Vagina (tissue), 2 donors: ENCODE measurements around the gene CCDC47. TPM values are rescaled to one million over a fixed set of nuclear protein-coding genes. Genes with fewer than 3 reads are reported as not detected.
"Not testable (repeated sequence)": the region's sequence is repeated elsewhere in the genome, so short reads cannot be mapped to it uniquely, and the experiment has no call there.

Experiments
- DNase-seq, 2 donors: peaks; one replicate each; pipeline ENCODE4 v3.0.0-alpha.2; 2017; ENCODE audit errors: extremely low spot score in 2 of 2
- H3K27ac ChIP-seq: fragments of 200-600 bp; sonication (generic); one replicate; pipeline ENCODE4 v1.5.1; 2019
- H3K27me3 ChIP-seq: fragments of 200-600 bp; sonication (generic); one replicate; pipeline ENCODE4 v1.5.1; 2019
- H3K36me3 ChIP-seq, 2 donors: fragments of 200-600 bp; sonication (generic); one replicate each; pipeline ENCODE4 v1.5.1; 2017 to 2019
- H3K4me1 ChIP-seq: fragments of 200-600 bp; sonication (generic); one replicate; pipeline ENCODE4 v1.5.1; 2019
- H3K4me3 ChIP-seq, 2 donors: fragments of 200-600 bp; sonication (generic); 1 replicate in 1 of 2; 2 replicates in 1 of 2; pipeline ENCODE4 v1.5.1; 2016 to 2019
- H3K9me3 ChIP-seq: fragments of 200-600 bp; sonication (generic); one replicate; pipeline ENCODE4 v1.5.1; 2019
- CTCF ChIP-seq, 3 experiments: fragments of 450-650 bp in 2 of 3; fragments of 200-600 bp in 1 of 3; sonication (generic) in 1 of 3; IDR thresholded peaks; one replicate each; pipeline ENCODE4 v1.5.1; 2017 to 2019; ENCODE audit warnings: antibody characterized with exemption in 3 of 3, mild to moderate bottlenecking in 2 of 3, moderate library complexity in 2 of 3
- POLR2A ChIP-seq, 2 donors: fragments of 450-650 bp; IDR thresholded peaks; one replicate each; pipeline ENCODE4 v1.6.1; 2017; ENCODE audit warnings: antibody characterized with exemption in 2 of 2, mild to moderate bottlenecking in 2 of 2, moderate library complexity in 2 of 2
- POLR2AphosphoS5 ChIP-seq, 2 donors: sonication (generic); formaldehyde crosslinking; IDR thresholded peaks; one replicate each; pipeline ENCODE4 v1.9.0; 2017; ENCODE audit warnings: antibody characterized with exemption in 2 of 2, mild to moderate bottlenecking in 2 of 2, low read depth in 1 of 2; ENCODE audit not compliant: insufficient read depth in 1 of 2
- intact Hi-C: fragments of 100-400 bp; cut with DNase I; formaldehyde crosslinking; loops from one replicate; pipeline ENCODE4 v1.15.1; 2023
- total RNA-seq: library from RNA; depleted of rRNA; stranded (reverse); fragments of >200 nt; gene quantifications from one replicate; pipeline ENCODE4 v1.2.3, GENCODE V29; 2016

The CCDC47 gene
- total RNA-seq, 1 donor from 2014 or later: 66.5 TPM

DNA sequence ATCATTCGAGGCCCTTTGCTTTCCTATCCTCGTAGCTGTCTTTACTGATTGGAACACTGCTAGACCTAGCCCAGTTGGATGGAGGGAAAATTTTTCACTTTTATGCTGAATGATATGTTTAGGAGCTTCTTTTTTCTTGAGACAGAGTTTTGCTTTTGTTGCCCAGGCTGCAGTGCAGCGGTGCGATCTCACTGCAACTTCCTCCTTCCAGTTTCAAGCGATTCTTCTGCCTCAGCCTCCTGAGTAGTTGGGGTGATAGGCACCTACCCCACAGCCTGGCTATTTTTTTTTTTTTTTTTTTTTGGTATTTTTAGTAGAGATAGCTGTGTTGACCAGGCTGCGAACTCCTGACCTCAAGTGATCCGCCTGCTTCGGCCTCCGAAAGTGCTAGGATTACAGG lies 36.6 kb upstream of the CCDC47 start:
- Histone ChIP-seq H3K4me3 (no peak overlapping the region), H3K4me1 (no peaks in the 10 kb centered on the region), H3K27me3 (no peaks in the 10 kb centered on the region), H3K27ac (no peak overlapping the region), H3K9me3 (no peaks in the 10 kb centered on the region), H3K36me3 (peaks cover 6 to 95% of the 10 kb centered on the region in 2 donors)
- DNase-seq: no peak
- no peak for TF ChIP-seq POLR2A (IDR thresholded peaks at IDR 0.05)
- no peak for TF ChIP-seq CTCF (IDR thresholded peaks at IDR 0.05)
- no peak for TF ChIP-seq POLR2AphosphoS5 (IDR thresholded peaks at IDR 0.05; ENCODE audit: insufficient read depth in 1 of 2, low read depth in 1 of 2)
- intact Hi-C loops: no loop called here

DNA sequence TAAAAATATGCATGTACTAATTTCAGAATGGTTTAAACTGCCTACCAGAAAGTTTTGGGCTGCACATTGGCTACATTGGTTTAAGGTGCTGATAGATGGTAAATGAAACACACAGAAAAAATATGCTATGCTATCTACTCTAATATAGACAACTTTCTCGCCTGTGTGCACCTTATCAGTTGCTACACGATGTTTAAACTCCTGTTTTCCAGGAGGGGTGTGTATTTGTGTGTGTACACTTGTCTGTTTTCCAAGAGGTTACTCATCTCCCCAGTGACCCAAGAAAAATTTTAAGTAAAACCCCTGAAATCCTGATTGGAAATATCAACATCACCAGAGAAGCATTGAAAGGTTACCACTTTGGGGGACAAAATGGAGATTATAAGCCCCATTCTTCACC lies 32.2 kb upstream of the CCDC47 start:
- intact Hi-C loops: no loop called here
- H3K27ac ChIP-seq: no peak overlapping the region
- TF ChIP-seq POLR2AphosphoS5 (IDR thresholded peaks at IDR 0.05; ENCODE audit: insufficient read depth in 1 of 2, low read depth in 1 of 2) (no peak), CTCF (IDR thresholded peaks at IDR 0.05) (no peak), POLR2A (IDR thresholded peaks at IDR 0.05) (no peak)
- no peaks in the 10 kb centered on the region for H3K27me3 ChIP-seq
- H3K36me3 ChIP-seq: peaks cover 10 to 82% of the 10 kb centered on the region in 2 donors
- no peak overlapping the region for H3K4me3 ChIP-seq
- no peaks in the 10 kb centered on the region for H3K9me3 ChIP-seq
- DNase-seq: no peak
- H3K4me1 ChIP-seq: no peaks in the 10 kb centered on the region

- no peak for DNase-seq
- Histone ChIP-seq H3K4me3 (no peak overlapping the region), H3K9me3 (no peaks in the 10 kb centered on the region), H3K4me1 (no peaks in the 10 kb centered on the region), H3K27ac (no peak overlapping the region), H3K36me3 (peaks cover 10 to 78% of the 10 kb centered on the region in 2 donors), H3K27me3 (no peaks in the 10 kb centered on the region)
- intact Hi-C loops: no loop called here
- TF ChIP-seq POLR2AphosphoS5 (IDR thresholded peaks at IDR 0.05; ENCODE audit: insufficient read depth in 1 of 2, low read depth in 1 of 2) (no peak), POLR2A (IDR thresholded peaks at IDR 0.05) (no peak), CTCF (IDR thresholded peaks at IDR 0.05) (no peak)
Measured at GRCh38 chr17:63804328-63804727, 30.9 kb upstream of the CCDC47 start.

DNA sequence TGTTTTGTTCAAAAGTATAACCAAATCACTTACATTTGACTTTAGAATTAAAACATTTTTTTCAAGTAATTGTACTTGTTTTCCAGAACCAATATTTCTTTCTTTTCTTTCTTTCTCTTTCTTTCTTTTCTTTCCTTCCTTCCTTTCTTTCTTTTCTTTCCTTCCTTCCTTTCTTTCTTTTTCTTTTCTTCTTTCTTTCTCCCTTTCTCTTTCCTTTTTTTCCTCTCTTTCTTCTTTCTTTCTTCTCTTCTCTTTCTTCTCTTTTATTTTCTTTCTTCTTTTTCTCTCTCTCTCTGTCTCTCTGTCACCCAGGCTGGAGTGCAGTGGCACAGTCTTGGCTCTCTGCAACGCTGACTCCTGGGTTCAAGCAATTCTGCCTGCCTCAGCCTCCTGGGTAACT lies 27.4 kb upstream of the CCDC47 start:
- no peaks in the 10 kb centered on the region for H3K27me3 ChIP-seq
- no peak for TF ChIP-seq CTCF (IDR thresholded peaks at IDR 0.05)
- no peak for TF ChIP-seq POLR2A (IDR thresholded peaks at IDR 0.05)
- no peak for TF ChIP-seq POLR2AphosphoS5 (IDR thresholded peaks at IDR 0.05; ENCODE audit: insufficient read depth in 1 of 2, low read depth in 1 of 2)
- peaks cover 8 to 80% of the 10 kb centered on the region in 2 donors for H3K36me3 ChIP-seq
- no peak overlapping the region for H3K4me3 ChIP-seq
- intact Hi-C loops: no loop called here
- H3K4me1 ChIP-seq: no peaks in the 10 kb centered on the region
- no peak for DNase-seq
- H3K9me3 ChIP-seq: no peaks in the 10 kb centered on the region
- no peak overlapping the region for H3K27ac ChIP-seq

GRCh38 chr17:63798572-63799106 lies 25.2 kb upstream of the CCDC47 start:
- peaks cover 8 to 83% of the 10 kb centered on the region in 2 donors for H3K36me3 ChIP-seq
- intact Hi-C loops: no loop called here
- no peak overlapping the region for H3K27ac ChIP-seq
- H3K4me3 ChIP-seq: no peak overlapping the region
- H3K27me3 ChIP-seq: no peaks in the 10 kb centered on the region
- no peak for DNase-seq
- H3K9me3 ChIP-seq: no peaks in the 10 kb centered on the region
- H3K4me1 ChIP-seq: no peaks in the 10 kb centered on the region
- TF ChIP-seq CTCF (IDR thresholded peaks at IDR 0.05): no peak
- no peak for TF ChIP-seq POLR2A (IDR thresholded peaks at IDR 0.05)
- TF ChIP-seq POLR2AphosphoS5 (IDR thresholded peaks at IDR 0.05; ENCODE audit: insufficient read depth in 1 of 2, low read depth in 1 of 2): no peak

- H3K4me3 ChIP-seq, H3K27me3 ChIP-seq, H3K4me1 ChIP-seq, intact Hi-C loops, H3K27ac ChIP-seq, H3K9me3 ChIP-seq, DNase-seq: not testable (repeated sequence)
- peaks cover 4 to 92% of the 10 kb centered on the region in 2 donors for H3K36me3 ChIP-seq
Measured at GRCh38 chr17:63796375-63796774, 23.0 kb upstream of the CCDC47 start.
